Astrocyte (in vitro differentiated cells and primary cell): Measurements from ENCODE around the gene TNKS1BP1.

Experiments used
- EZH2 ChIP-seq: IDR thresholded peaks from 2 replicates; pipeline ENCODE4 v1.6.1; 2012; ENCODE audit warnings: mild to moderate bottlenecking, low read length, inconsistent platforms; ENCODE audit not compliant: insufficient read depth
- TF ChIP-seq, protein P1 (sequence below): IDR thresholded peaks from 2 replicates; pipeline ENCODE4 v1.5.1; 2011; ENCODE audit warnings: low read depth, mild to moderate bottlenecking, inconsistent platforms, low read length, moderate library complexity; ENCODE audit not compliant: insufficient read depth

DNA sequence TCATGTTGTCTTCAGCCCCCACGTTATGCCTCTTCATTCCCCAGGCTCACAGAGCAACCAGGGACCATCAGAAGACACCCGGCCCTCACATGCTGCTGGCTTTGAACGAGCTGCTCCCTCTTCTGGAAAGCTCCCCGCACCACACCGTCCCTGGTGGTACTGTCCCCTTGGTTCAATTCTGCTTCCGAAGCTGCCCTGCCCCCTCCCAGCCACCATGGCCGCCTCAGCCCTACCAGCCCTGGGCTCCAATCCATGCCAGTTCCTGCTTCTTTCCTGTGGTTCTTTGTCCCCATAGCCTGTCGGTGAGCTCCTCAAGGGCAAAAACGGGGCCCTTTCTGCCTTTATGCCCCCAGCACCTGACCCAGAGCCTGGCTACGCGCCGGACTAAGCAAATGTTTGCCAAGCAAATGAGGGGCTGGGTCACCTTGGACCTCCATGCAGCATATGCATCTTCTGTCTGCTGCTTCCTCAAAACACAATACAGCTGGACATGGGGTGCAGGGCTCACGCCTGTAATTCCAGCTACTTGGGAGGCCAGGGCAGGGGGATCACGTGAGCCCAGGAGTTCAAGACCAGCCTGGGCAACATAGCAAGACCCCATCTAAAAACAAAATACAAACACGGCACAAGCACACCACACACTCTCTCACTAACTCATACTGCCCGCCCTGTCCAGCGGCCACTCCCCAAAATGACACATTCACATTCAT lies 21.3 kb downstream of the TNKS1BP1 start:
- no peak for TF ChIP-seq EZH2
- TF ChIP-seq, protein P1, sequence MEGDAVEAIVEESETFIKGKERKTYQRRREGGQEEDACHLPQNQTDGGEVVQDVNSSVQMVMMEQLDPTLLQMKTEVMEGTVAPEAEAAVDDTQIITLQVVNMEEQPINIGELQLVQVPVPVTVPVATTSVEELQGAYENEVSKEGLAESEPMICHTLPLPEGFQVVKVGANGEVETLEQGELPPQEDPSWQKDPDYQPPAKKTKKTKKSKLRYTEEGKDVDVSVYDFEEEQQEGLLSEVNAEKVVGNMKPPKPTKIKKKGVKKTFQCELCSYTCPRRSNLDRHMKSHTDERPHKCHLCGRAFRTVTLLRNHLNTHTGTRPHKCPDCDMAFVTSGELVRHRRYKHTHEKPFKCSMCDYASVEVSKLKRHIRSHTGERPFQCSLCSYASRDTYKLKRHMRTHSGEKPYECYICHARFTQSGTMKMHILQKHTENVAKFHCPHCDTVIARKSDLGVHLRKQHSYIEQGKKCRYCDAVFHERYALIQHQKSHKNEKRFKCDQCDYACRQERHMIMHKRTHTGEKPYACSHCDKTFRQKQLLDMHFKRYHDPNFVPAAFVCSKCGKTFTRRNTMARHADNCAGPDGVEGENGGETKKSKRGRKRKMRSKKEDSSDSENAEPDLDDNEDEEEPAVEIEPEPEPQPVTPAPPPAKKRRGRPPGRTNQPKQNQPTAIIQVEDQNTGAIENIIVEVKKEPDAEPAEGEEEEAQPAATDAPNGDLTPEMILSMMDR = no peak
